Measurements from ENCODE around the gene PLEKHG5. TPM values are rescaled to one million over a fixed set of nuclear protein-coding genes. Genes with fewer than 3 reads are reported as not detected.

The PLEKHG5 gene
- polyA plus RNA-seq, 1 experiment, result 4.3 TPM

DNA sequence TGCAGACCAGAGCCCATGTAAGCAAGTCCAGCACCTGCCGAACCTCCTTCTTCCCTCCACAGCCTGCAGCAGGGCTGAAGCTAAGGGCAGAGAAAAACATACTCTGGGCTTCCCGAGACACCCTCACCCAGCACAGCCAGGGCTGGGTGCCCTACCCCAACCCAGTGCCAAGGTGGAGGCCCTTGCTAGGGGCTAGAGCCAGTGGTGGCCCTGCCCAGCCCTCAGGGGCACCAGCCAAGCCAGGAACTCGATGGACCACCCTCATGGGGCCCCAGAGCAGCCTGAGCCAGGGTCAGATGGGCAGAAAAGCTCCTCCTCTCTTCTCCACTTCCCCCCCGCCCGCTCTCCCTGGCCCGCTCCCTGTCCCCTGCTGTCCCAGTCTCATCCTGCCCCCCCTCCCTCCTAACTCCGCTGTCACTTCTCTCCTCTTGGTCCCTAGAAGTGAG lies 41.4 kb downstream of the PLEKHG5 start:
- CTCF ChIA-PET, result interaction anchor here (1.4 to 9.5 kb wide), 2 partner anchors 11 to 20 kb away, joined by 3 to 62 read pairs; no protein-coding TSS in a partner anchor
- TF ChIP-seq, protein P1, sequence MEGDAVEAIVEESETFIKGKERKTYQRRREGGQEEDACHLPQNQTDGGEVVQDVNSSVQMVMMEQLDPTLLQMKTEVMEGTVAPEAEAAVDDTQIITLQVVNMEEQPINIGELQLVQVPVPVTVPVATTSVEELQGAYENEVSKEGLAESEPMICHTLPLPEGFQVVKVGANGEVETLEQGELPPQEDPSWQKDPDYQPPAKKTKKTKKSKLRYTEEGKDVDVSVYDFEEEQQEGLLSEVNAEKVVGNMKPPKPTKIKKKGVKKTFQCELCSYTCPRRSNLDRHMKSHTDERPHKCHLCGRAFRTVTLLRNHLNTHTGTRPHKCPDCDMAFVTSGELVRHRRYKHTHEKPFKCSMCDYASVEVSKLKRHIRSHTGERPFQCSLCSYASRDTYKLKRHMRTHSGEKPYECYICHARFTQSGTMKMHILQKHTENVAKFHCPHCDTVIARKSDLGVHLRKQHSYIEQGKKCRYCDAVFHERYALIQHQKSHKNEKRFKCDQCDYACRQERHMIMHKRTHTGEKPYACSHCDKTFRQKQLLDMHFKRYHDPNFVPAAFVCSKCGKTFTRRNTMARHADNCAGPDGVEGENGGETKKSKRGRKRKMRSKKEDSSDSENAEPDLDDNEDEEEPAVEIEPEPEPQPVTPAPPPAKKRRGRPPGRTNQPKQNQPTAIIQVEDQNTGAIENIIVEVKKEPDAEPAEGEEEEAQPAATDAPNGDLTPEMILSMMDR (IDR thresholded peaks at IDR 0.05; ENCODE audit: insufficient read depth, low read depth, low read length), result no peak
- no peak overlapping the region for H3K4me3 ChIP-seq (ENCODE audit: low read depth, low read length)
- no peaks in the 10 kb centered on the region for H3K36me3 ChIP-seq (ENCODE audit: control insufficient read depth, insufficient read depth, low read length)
- DNase-seq (ENCODE audit: low read depth), result no peak
- peaks cover 38% of the 10 kb centered on the region for H3K27me3 ChIP-seq (ENCODE audit: control insufficient read depth, insufficient read depth, low read length)
- POLR2A ChIA-PET, result interaction anchor here (0.7 kb wide), 1 partner anchor 36 kb away, joined by 3 read pairs; no protein-coding TSS in a partner anchor

DNA sequence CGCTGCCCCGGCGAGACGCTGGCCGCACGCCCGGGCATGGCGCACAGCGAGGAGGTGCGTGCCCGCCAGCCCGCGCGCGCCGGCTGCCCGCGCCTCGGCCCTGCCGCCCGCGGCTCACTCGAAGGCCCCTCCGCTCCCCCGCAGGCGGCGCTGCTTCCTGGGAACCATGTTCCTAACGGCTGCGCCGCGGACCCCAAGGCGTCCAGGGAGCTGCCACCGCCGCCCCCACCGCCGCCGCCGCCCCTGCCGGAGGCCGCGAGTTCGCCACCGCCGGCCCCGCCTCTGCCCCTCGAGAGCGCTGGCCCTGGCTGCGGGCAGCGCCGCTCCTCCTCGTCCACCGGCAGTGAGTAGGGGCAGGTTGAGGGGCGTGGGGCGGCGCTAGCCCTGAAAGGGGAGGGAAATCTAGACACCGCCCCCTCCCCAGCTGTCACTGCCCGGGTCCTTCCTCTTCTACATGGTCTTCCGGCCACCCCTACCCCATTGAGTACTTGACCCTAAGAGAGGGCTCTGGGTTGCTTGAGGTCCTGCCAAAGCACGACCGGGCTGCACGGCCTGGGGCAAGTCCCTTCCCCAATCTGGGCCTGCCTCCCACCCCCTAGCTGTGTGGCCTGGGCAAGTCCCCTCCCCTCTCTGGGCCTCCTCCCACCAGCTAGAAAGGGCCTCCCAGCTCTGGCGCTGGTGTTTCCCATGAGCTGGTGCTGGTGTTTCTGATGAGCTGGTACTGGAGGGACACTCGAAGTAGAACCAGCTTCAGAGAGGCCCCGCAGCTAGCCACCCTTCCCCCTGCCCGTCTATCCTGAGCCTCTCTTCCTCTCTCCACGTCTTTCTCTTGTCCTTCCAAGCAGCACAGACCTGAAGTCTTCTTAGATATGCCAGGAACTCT lies 42.5 kb downstream of the PLEKHG5 start:
- ChIA-PET CTCF (interaction anchor here (0.8 to 9.5 kb wide), 4 partner anchors 10 to 37 kb away, joined by 3 to 62 read pairs (median 4); no protein-coding TSS in a partner anchor), POLR2A (interaction anchor here (0.7 kb wide), 1 partner anchor 35 kb away, joined by 3 read pairs; no protein-coding TSS in a partner anchor)
- Histone ChIP-seq H3K36me3 (ENCODE audit: control insufficient read depth, insufficient read depth, low read length) (no peaks in the 10 kb centered on the region), H3K27me3 (ENCODE audit: control insufficient read depth, insufficient read depth, low read length) (peaks cover 36% of the 10 kb centered on the region), H3K4me3 (ENCODE audit: low read depth, low read length) (no peak overlapping the region)
- TF ChIP-seq, protein P1 (IDR thresholded peaks at IDR 0.05; ENCODE audit: insufficient read depth, low read depth, low read length), result no peak
- DNase-seq (ENCODE audit: low read depth), result no peak

GRCh38 chr1:6447818-6448748 lies 43.4 kb downstream of the PLEKHG5 start:
- no peak overlapping the region for H3K4me3 ChIP-seq (ENCODE audit: low read depth, low read length)
- TF ChIP-seq, protein P1 (IDR thresholded peaks at IDR 0.05; ENCODE audit: insufficient read depth, low read depth, low read length), result no peak
- no peaks in the 10 kb centered on the region for H3K36me3 ChIP-seq (ENCODE audit: control insufficient read depth, insufficient read depth, low read length)
- H3K27me3 ChIP-seq (ENCODE audit: control insufficient read depth, insufficient read depth, low read length), result peaks cover 34% of the 10 kb centered on the region
- DNase-seq (ENCODE audit: low read depth), result no peak
- ChIA-PET CTCF (interaction anchor here (0.9 to 9.5 kb wide), 3 partner anchors 9 to 84 kb away, joined by 4 to 62 read pairs (median 4); no protein-coding TSS in a partner anchor), POLR2A (no interaction called here)

GRCh38 chr1:6447016-6447817 lies 44.2 kb downstream of the PLEKHG5 start:
- no peak for DNase-seq (ENCODE audit: low read depth)
- no peaks in the 10 kb centered on the region for H3K36me3 ChIP-seq (ENCODE audit: control insufficient read depth, insufficient read depth, low read length)
- H3K4me3 ChIP-seq (ENCODE audit: low read depth, low read length), result no peak overlapping the region
- TF ChIP-seq, protein P1 (IDR thresholded peaks at IDR 0.05; ENCODE audit: insufficient read depth, low read depth, low read length), result no peak
- H3K27me3 ChIP-seq (ENCODE audit: control insufficient read depth, insufficient read depth, low read length), result peaks cover 30% of the 10 kb centered on the region
- ChIA-PET CTCF (interaction anchor here (0.7 to 9.5 kb wide), 3 partner anchors 8 to 77 kb away, joined by 3 to 62 read pairs (median 3); no protein-coding TSS in a partner anchor), POLR2A (no interaction called here)
